ENCODE measurements around the gene PPP2R5B. TPM values are rescaled to one million over a fixed set of nuclear protein-coding genes. Genes with fewer than 3 reads are reported as not detected.

The PPP2R5B gene
- total and polyA plus RNA-seq, 9 of the 15 experiments (the other 6 are each of a cell fraction or from before 2014, with no cell fraction given), result 0.10 to 7.8 (median 3.3) TPM

GRCh38 chr11:64878494-64879243 is 45.8 kb upstream of the PPP2R5B start, which contains the start of gene EHD1 (continued):
- TF ChIP-seq NR1H2 (CRISPR knock-in tag; IDR thresholded peaks at IDR 0.05) (no peak), NONO (IDR thresholded peaks at IDR 0.05; ENCODE audit: low read depth in 2 of 2, low read length in 1 of 2) (peak; percentile 17 to 99), SMAD3 (CRISPR knock-in tag; conservative IDR thresholded peaks at IDR 0.05) (0 out of 2 replicates have a peak, but pooled peaks have one; percentile 41), CCAR2 (IDR thresholded peaks at IDR 0.05; ENCODE audit: low read depth, low read length) (no peak), HDAC2 (IDR thresholded peaks at IDR 0.05) (peak; percentile 91), ILK (tag; IDR thresholded peaks at IDR 0.05; ENCODE audit: borderline replicate concordance, low read depth) (no peak), THAP7 (CRISPR knock-in tag; IDR thresholded peaks at IDR 0.05) (peak; percentile 75; the same call in 1 of the 2 replicates), PKNOX1 (IDR thresholded peaks at IDR 0.05) (peak; percentile 49; the same call in 1 of the 2 replicates), NBN (IDR thresholded peaks at IDR 0.05; ENCODE audit: low read depth) (peak; percentile 44; the same call in 1 of the 2 replicates), ZNF717 (CRISPR knock-in tag; IDR thresholded peaks at IDR 0.05) (no peak), ZBTB7A (IDR thresholded peaks at IDR 0.05; ENCODE audit: borderline replicate concordance, control insufficient read depth, low read depth, low read length) (peak; percentile 88), CREB3L1 (IDR thresholded peaks at IDR 0.05; ENCODE audit: borderline replicate concordance, low read depth) (peak; percentile 96), NEUROD1 (IDR thresholded peaks at IDR 0.05; ENCODE audit: borderline replicate concordance, low read depth, low read length, partially characterized antibody) (peak; percentile 96), ZNF347 (CRISPR knock-in tag; IDR thresholded peaks at IDR 0.05; ENCODE audit: low read depth) (no peak), MBD2 (IDR thresholded peaks at IDR 0.05; ENCODE audit: borderline replicate concordance, low read depth) (peak; percentile 65), MAX (CRISPR knock-in tag; IDR thresholded peaks at IDR 0.05) (peak; percentile 91)
- TF ChIP-seq, protein P1, sequence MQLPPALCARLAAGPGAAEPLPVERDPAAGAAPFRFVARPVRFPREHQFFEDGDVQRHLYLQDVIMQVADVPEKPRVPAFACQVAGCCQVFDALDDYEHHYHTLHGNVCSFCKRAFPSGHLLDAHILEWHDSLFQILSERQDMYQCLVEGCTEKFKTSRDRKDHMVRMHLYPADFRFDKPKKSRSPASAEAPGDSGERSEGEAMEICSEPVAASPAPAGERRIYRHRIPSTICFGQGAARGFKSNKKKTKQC (CRISPR knock-in tag; IDR thresholded peaks at IDR 0.05), result peak; percentile 44; the same call in 1 of the 2 replicates
- TF ChIP-seq, protein P2, sequence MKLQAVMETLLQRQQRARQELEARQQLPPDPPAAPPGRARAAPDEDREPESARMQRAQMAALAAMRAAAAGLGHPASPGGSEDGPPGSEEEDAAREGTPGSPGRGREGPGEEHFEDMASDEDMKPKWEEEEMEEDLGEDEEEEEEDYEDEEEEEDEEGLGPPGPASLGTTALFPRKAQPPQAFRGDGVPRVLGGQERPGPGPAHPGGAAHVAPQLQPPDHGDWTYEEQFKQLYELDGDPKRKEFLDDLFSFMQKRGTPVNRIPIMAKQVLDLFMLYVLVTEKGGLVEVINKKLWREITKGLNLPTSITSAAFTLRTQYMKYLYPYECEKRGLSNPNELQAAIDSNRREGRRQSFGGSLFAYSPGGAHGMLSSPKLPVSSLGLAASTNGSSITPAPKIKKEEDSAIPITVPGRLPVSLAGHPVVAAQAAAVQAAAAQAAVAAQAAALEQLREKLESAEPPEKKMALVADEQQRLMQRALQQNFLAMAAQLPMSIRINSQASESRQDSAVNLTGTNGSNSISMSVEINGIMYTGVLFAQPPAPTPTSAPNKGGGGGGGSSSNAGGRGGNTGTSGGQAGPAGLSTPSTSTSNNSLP (IDR thresholded peaks at IDR 0.05; ENCODE audit: borderline replicate concordance, low read depth, low read length), result peak; percentile 22; the same call in 1 of the 2 replicates
- TF ChIP-seq, protein P3, sequence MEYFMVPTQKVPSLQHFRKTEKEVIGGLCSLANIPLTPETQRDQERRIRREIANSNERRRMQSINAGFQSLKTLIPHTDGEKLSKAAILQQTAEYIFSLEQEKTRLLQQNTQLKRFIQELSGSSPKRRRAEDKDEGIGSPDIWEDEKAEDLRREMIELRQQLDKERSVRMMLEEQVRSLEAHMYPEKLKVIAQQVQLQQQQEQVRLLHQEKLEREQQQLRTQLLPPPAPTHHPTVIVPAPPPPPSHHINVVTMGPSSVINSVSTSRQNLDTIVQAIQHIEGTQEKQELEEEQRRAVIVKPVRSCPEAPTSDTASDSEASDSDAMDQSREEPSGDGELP (CRISPR knock-in tag; IDR thresholded peaks at IDR 0.05; ENCODE audit: borderline replicate concordance), result peak; percentile 97
